NCI-H2227 treated with DMSO at 0.1 percent for 48 hours (cell line): Measurements from ENCODE around the gene DPYD.
"Not testable (repeated sequence)": the region's sequence is repeated elsewhere in the genome, so short reads cannot be mapped to it uniquely, and the experiment has no call there.

Experiments
- DNase-seq: peaks from one replicate; lab custom pipeline; 2025; lab: John Stamatoyannopoulos, UW

The DPYD gene

GRCh38 chr1:97277891-97278654 is 642.8 kb downstream of the DPYD start:
- DNase-seq = no peak

DNA sequence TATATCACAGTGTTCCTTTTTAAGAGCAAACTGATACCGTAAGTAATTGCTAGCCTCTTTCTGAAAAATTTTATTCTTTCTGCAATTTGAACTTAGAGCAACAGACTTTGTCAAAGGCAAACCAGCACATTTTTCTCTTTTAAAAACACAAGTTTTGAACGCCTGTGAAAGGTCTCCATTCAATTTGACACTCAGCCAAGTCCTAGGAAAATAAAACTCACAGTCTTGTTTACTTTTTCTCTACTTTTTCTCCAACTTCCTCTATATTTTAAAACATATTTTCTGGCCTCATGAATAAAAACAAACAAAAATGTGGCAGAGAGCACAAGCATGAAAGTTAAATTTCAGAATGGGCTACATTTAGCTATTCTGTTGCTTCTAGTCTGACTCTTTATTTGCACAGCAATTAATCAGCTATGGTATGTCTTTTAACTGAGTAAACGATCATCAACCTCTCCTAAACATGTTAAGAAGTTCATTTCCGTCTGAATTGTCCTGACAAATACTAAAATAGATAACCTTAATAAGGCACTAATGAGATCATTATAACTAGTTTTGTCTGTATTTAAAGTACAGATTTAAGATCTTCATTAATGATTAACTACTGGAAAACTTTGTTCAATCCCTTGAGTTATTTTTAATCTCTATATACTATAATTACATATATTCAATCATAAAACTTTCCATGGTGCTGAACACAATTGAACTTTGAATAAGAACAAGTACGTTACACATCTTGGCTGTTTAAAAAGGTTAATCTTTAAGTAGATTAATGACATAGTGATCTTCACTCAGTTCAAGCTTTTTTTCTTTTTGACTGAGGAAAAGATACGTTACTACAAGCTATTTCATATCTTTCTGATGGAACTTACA is 648.7 kb downstream of the DPYD start:
- no peak for DNase-seq

DNA sequence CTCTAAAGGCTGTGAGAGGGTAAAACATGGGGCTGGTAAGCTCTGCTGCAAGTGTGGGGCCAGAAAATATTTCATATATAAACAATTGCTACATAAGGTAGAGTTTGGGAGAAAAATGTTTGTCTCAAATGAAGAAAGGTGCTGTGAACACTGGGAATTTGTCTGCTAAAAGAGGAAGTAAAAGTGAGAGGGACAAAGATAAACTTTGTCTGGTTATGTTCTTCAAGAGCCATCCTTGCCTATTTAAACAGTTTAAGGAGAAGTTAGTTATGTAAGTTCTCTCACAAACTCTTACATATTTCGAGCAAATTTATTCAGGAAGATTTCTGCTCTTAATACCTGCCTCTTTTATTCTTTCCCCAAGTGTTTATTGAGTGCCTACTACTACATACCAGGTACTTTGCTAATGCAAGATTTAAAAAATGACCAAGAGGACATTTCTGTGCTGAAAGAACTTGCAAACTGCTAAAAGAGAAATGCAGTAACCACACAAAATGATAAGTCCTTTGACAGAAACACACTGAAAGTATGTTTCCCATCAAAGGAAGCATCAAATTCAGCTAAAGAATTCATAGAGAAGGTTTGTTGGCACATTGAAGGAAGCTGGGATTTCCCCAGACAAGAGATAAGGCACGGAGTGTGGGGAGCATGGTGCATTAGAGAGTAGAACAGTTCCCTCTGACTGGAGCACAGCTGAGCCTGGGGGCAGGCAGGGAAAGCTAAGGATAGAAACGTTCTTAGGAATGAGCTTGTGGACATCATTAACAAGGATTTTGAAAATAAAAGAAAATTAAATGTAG is 650.1 kb downstream of the DPYD start:
- DNase-seq = no peak

- DNase-seq = no peak
Observed at GRCh38 chr1:97265630-97266029, 655.2 kb downstream of the DPYD start.

DNA sequence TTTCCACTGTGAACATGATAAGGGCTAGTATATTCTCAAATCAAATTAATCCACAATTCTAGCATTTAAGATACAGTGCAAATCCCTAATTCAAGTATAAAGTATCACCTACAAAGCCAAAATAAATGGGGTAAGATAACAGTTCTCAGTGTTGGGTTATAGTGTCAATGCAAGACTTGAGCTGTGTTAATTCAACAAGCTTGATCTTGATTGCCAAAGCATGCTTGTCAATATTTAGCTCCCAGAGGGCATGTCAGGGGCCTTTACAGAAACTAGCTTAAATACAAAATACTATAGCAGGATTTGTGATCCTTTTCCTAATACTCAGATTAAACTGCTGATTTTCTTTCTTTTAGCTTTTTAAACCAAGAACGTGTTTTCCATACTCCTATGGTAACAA is 658.0 kb downstream of the DPYD start:
- DNase-seq = no peak

GRCh38 chr1:97258597-97258996 is 662.2 kb downstream of the DPYD start:
- DNase-seq = no peak

DNA sequence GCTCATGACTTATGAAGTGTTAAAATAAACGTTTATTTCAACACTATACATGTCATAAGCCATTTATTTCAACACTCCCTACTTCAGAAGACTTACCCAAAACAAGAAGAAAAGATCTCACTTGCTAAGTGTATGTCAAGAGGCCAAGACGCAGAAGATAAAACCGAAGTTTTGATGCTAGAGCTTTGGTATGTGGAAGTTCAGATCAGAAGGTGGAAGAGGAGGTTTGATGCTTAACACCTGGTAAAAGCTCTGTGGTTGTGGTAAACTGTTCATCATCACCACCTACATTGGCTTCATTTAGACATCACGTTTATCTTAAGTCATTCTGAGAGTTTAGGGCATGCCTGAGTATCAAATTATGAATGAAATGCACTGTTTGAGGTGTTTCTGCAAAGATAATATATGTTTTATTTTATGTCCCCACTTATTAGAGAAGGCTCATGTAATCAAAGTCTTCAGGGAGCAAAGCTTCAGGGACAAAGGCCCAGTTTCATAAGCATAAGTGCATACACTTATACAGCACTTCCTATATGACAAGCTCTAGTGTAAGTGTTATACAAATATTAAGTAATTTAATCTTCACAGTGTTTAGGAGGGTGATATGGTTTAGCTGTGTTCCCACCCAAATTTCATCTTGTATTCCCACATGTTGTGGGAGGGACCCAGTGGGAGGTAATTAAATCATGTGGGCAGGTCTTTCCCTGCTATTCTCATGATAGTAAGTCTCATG is 665.9 kb downstream of the DPYD start:
- DNase-seq = no peak

GRCh38 chr1:97252925-97253324 is 667.9 kb downstream of the DPYD start:
- DNase-seq = no peak

GRCh38 chr1:97252076-97252475 is 668.8 kb downstream of the DPYD start:
- DNase-seq = no peak

DNA sequence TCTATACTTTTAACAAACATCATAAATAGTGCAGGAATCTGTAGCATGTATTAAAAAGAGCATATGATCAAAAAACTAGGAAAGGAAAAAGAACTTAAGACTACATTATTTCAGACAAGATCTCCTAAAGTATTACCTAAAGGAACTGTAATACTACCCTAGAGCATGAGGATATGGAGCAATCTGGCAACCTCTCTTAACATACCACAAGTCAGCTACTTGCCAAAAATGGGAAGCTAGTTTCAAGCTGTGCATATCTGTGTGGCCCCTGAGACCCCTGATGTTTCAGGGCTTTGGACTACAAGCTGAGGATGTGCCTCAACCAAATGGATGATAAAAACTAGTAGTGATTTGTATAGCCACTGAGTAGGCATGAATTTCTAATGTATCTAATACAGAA is 673.6 kb downstream of the DPYD start:
- no peak for DNase-seq

DNA sequence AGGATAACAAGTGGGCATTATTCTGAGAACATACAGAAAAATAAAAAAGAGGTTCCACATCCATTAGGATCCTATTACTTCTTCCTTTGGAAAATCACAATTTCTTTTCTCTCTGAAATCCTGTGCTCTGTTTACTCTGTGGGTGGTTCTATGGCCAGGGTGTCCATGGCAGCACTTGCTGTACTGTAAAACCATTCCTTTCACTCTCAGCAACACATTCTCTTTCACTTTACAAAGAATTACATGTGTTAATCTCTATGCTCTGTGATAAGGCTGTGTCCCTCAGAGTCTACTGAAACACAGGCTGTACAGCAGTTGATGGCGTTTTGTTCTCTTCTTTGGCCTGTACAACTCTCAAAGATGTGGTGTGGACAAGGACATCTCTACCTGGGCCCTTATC is 675.2 kb downstream of the DPYD start:
- no peak for DNase-seq

- DNase-seq = peak; percentile 9
Observed at GRCh38 chr1:97245026-97245425, 675.8 kb downstream of the DPYD start.

DNA sequence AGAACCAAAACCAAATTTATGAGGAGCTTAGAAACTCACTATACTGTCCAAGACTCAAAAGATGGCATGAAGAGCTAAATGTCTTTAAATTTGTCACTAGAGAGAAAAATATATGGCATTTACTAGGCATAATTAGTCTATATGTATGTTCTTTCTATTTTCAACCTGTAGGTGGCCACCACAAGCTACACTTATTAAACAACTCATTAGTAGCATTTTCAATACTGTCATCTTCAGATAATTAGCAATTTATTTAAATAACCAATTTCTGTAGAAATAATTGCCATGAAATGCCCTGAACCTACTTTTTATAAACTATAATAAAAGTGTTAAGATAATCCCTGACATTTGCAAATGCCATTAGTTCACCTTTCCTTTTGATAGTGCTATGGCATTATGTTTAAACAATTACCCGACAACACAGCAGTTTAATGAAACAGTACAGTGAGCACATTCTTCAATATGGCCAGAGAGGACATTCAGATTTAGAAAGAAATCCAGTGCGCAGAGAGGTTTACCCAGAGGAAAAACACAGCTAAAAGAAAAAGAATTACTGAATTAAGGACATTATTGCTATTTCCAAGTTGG is 676.8 kb downstream of the DPYD start:
- no peak for DNase-seq

DNA sequence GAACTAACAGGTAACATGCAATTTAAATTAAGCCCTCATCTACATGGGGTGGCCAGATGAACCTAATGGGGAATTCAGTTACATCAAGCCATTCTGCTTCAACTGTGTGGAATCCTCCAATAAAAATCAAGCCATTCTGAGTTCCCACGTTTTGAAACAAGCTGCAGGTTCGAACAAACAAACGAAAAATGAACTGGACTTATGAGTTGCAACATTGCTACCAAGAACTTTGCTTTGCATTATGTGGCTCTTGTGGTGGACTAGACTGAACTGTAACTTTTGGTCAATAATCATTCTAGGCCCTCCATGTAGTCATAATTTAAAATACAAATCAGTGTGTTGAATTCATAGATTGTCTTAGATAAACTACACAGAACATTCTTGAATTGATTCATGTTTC is 682.0 kb downstream of the DPYD start:
- no peak for DNase-seq

DNA sequence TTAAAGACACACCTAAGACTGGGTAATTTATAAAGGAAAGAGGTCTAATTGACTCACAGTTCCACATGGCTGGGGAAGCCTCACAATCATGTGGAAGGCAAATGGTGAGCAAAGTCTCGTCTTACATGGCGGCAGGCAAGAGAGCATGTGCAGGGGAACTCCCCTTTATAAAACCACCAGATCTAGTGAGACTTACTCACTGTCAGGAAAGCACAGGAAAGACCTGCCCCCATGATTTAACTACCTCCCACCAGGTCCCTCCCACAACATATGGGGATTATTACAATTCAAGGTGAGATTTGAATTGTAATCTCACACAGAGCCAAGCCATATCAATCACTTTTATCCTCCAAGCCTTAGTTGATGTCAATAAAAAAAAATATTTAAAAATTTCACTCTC is 689.5 kb downstream of the DPYD start:
- not testable (repeated sequence) for DNase-seq

DNA sequence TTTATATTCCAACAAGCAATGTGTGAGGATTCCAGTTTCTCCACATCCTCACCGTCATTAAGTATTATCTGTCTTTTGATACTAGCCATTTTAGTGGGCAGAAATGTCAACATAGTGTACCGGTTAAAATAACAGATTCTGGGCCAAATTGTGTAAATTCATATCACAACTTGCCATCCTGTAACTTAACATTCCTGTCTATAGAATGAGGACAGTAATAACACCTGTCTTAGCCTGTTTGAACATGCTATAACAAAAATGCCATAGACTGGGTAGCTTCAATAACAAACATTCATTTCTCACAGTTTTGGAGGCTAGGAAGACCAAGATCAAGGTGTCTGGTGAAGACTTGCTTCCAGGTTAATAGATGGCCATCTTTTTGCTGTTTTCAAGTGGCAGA is 708.2 kb downstream of the DPYD start:
- DNase-seq = no peak

- DNase-seq = no peak
Observed at GRCh38 chr1:97210307-97210706, 710.5 kb downstream of the DPYD start.

DNA sequence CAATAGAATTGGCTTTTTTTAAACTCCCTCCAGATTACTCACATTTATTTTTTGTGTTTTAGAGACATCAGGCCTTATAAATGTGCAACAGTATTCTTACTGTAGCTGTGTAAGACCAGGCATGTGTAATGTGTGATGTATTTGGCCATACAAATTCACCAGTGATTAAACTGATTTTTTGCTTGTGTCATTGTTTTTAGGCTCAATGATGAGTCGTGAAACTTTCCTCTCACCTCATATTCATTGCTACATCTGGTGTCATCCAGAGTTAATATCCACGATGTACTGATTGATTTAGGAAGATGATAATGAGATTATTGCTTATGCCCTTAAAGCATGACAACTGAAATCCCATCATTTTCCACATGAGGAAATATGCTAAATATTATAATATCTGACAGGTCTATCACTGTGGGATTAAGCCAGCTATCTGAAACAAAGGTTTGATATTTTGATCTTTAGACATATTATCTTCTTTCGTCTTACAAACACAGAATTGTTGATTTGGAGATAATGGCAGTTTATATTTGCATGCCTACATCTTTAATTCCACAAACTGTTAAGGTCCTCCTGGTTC is 711.4 kb downstream of the DPYD start:
- DNase-seq = no peak

GRCh38 chr1:97207868-97208267 is 713.0 kb downstream of the DPYD start:
- no peak for DNase-seq

- no peak for DNase-seq
Observed at GRCh38 chr1:97204468-97204867, 716.4 kb downstream of the DPYD start.
